ENCODE measurements around the gene WDR18. TPM values are rescaled to one million over a fixed set of nuclear protein-coding genes. Genes with fewer than 3 reads are reported as not detected.

The WDR18 gene
- polyA plus RNA-seq, 1 of the 3 experiments (the other 2 are of a cell fraction) = 47.9 TPM

DNA sequence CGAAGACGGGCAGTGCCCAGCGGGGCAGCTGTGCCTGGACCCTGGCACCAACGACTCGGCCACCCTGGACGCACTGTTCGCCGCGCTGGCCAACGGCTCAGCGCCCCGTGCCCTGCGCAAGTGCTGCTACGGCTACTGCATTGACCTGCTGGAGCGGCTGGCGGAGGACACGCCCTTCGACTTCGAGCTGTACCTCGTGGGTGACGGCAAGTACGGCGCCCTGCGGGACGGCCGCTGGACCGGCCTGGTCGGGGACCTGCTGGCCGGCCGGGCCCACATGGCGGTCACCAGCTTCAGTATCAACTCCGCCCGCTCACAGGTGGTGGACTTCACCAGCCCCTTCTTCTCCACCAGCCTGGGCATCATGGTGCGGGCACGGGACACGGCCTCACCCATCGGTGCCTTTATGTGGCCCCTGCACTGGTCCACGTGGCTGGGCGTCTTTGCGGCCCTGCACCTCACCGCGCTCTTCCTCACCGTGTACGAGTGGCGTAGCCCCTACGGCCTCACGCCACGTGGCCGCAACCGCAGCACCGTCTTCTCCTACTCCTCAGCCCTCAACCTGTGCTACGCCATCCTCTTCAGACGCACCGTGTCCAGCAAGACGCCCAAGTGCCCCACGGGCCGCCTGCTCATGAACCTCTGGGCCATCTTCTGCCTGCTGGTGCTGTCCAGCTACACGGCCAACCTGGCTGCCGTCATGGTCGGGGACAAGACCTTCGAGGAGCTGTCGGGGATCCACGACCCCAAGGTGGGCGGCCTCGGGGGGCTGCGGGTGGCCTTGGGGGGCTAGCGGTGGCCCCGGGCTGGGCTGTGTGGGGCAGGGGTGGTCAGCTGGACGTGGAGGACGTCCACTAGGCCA, 20.9 kb downstream of the WDR18 start (continued):
- TF ChIP-seq EZH2phosphoT487 (IDR thresholded peaks at IDR 0.05; ENCODE audit: borderline replicate concordance, low read depth) = no peak
- no peak for TF ChIP-seq JUND (IDR thresholded peaks at IDR 0.05)

DNA sequence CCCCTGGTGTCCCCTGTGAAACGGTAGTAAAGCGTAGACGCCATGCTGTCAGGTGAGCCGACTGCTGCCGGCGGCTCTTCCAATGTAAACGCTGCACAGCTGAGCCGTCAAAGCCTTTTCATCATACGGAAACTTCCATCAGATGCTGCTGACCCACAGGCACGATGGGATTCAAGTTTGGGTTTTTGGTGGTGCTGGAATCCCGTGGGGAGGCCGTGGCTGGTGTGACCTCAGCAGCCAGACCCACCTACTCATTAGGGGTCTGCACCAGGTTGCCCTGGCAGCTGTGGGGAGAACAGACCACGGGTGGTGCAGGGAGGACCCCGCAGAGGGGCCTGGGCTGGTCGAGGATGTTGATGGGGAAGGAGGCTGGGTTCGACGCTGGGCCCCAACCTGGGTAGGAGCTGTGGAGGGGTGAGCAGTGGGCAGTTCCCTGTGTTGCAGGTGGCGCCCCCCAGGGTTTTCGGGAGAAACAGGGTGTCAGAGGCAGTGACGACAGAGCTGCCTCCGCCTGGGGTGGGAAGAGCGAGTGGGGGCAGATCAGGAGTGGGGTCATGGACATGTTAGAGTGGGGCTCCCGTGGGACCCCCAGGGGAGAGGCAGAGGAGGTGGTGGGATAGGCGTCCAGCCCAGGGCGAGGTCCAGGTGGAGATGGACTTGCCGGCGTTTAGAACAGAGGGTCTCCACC, 22.7 kb downstream of the WDR18 start:
- H3K4me2 ChIP-seq = no peak overlapping the region
- H3K9me2 ChIP-seq = no peaks in the 10 kb centered on the region
- no peak for TF ChIP-seq SIN3A (IDR thresholded peaks at IDR 0.05; ENCODE audit: borderline replicate concordance, low read depth, low read length)
- TF ChIP-seq, protein P1, sequence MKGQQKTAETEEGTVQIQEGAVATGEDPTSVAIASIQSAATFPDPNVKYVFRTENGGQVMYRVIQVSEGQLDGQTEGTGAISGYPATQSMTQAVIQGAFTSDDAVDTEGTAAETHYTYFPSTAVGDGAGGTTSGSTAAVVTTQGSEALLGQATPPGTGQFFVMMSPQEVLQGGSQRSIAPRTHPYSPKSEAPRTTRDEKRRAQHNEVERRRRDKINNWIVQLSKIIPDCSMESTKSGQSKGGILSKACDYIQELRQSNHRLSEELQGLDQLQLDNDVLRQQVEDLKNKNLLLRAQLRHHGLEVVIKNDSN (IDR thresholded peaks at IDR 0.05; ENCODE audit: borderline replicate concordance, low read depth) = no peak
- TF ChIP-seq, protein P2, sequence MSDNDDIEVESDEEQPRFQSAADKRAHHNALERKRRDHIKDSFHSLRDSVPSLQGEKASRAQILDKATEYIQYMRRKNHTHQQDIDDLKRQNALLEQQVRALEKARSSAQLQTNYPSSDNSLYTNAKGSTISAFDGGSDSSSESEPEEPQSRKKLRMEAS (IDR thresholded peaks at IDR 0.05; ENCODE audit: low read depth) = no peak
- no peak for TF ChIP-seq FOXJ3 (CRISPR knock-in tag; IDR thresholded peaks at IDR 0.05)
- TF ChIP-seq, protein P3, sequence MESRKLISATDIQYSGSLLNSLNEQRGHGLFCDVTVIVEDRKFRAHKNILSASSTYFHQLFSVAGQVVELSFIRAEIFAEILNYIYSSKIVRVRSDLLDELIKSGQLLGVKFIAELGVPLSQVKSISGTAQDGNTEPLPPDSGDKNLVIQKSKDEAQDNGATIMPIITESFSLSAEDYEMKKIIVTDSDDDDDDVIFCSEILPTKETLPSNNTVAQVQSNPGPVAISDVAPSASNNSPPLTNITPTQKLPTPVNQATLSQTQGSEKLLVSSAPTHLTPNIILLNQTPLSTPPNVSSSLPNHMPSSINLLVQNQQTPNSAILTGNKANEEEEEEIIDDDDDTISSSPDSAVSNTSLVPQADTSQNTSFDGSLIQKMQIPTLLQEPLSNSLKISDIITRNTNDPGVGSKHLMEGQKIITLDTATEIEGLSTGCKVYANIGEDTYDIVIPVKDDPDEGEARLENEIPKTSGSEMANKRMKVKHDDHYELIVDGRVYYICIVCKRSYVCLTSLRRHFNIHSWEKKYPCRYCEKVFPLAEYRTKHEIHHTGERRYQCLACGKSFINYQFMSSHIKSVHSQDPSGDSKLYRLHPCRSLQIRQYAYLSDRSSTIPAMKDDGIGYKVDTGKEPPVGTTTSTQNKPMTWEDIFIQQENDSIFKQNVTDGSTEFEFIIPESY (IDR thresholded peaks at IDR 0.05; ENCODE audit: borderline replicate concordance, low read depth) = no peak
- no peak for TF ChIP-seq CHD2 (IDR thresholded peaks at IDR 0.05; ENCODE audit: low read length, partially characterized antibody)
- TF ChIP-seq GATA2 (CRISPR knock-in tag; IDR thresholded peaks at IDR 0.05) = no peak
- TF ChIP-seq, protein P4, sequence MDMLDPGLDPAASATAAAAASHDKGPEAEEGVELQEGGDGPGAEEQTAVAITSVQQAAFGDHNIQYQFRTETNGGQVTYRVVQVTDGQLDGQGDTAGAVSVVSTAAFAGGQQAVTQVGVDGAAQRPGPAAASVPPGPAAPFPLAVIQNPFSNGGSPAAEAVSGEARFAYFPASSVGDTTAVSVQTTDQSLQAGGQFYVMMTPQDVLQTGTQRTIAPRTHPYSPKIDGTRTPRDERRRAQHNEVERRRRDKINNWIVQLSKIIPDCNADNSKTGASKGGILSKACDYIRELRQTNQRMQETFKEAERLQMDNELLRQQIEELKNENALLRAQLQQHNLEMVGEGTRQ (IDR thresholded peaks at IDR 0.05; ENCODE audit: borderline replicate concordance, low read depth, low read length) = no peak
- TF ChIP-seq GABPA (IDR thresholded peaks at IDR 0.05; ENCODE audit: low read depth) = no peak
- no peak for TF ChIP-seq NFIC (IDR thresholded peaks at IDR 0.05; ENCODE audit: borderline replicate concordance)
- no peak for TF ChIP-seq FOSL2 (IDR thresholded peaks at IDR 0.05; ENCODE audit: borderline replicate concordance, low read depth)
- no peak for TF ChIP-seq MEF2A (IDR thresholded peaks at IDR 0.05; ENCODE audit: borderline replicate concordance, low read depth)
- TF ChIP-seq YY1 (IDR thresholded peaks at IDR 0.05; ENCODE audit: low read depth) = no peak
- TF ChIP-seq TCF12 (IDR thresholded peaks at IDR 0.05) = no peak
- no peak for TF ChIP-seq ELF1 (IDR thresholded peaks at IDR 0.05)
- no peak for TF ChIP-seq JUND (IDR thresholded peaks at IDR 0.05)
- no peak for TF ChIP-seq RXRA (IDR thresholded peaks at IDR 0.05; ENCODE audit: borderline replicate concordance, low read depth)
- TF ChIP-seq, protein P5, sequence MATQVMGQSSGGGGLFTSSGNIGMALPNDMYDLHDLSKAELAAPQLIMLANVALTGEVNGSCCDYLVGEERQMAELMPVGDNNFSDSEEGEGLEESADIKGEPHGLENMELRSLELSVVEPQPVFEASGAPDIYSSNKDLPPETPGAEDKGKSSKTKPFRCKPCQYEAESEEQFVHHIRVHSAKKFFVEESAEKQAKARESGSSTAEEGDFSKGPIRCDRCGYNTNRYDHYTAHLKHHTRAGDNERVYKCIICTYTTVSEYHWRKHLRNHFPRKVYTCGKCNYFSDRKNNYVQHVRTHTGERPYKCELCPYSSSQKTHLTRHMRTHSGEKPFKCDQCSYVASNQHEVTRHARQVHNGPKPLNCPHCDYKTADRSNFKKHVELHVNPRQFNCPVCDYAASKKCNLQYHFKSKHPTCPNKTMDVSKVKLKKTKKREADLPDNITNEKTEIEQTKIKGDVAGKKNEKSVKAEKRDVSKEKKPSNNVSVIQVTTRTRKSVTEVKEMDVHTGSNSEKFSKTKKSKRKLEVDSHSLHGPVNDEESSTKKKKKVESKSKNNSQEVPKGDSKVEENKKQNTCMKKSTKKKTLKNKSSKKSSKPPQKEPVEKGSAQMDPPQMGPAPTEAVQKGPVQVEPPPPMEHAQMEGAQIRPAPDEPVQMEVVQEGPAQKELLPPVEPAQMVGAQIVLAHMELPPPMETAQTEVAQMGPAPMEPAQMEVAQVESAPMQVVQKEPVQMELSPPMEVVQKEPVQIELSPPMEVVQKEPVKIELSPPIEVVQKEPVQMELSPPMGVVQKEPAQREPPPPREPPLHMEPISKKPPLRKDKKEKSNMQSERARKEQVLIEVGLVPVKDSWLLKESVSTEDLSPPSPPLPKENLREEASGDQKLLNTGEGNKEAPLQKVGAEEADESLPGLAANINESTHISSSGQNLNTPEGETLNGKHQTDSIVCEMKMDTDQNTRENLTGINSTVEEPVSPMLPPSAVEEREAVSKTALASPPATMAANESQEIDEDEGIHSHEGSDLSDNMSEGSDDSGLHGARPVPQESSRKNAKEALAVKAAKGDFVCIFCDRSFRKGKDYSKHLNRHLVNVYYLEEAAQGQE (IDR thresholded peaks at IDR 0.05; ENCODE audit: low read depth, low read length) = no peak
- TF ChIP-seq, protein P6, sequence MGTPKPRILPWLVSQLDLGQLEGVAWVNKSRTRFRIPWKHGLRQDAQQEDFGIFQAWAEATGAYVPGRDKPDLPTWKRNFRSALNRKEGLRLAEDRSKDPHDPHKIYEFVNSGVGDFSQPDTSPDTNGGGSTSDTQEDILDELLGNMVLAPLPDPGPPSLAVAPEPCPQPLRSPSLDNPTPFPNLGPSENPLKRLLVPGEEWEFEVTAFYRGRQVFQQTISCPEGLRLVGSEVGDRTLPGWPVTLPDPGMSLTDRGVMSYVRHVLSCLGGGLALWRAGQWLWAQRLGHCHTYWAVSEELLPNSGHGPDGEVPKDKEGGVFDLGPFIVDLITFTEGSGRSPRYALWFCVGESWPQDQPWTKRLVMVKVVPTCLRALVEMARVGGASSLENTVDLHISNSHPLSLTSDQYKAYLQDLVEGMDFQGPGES (IDR thresholded peaks at IDR 0.05; ENCODE audit: low read depth, low read length) = no peak
- TF ChIP-seq TAF1 (IDR thresholded peaks at IDR 0.05; ENCODE audit: borderline replicate concordance, low read depth, low read length) = no peak
- POLR2A ChIA-PET = no interaction called here
- no peak overlapping the region for H3K4me3 ChIP-seq (ENCODE audit: low read depth in 2 of 2, low read length in 1 of 2)
- H3K27ac ChIP-seq (ENCODE audit: low read depth in 2 of 2, low read length in 1 of 2) = no peak overlapping the region
- H3K9me3 ChIP-seq = no peaks in the 10 kb centered on the region
- no peak overlapping the region for H2AFZ ChIP-seq (ENCODE audit: low read depth)
- H3F3A ChIP-seq (replicated peaks; ENCODE audit: insufficient read depth) = peaks cover 13% of the 10 kb centered on the region
- no peaks in the 10 kb centered on the region for H4K20me1 ChIP-seq (ENCODE audit: insufficient read depth)
- no peak for DNase-seq
- peaks cover 0 to 4% of the 10 kb centered on the region in 2 experiments; a peak in 1 of 4 replicates for H3K4me1 ChIP-seq (ENCODE audit: control insufficient read depth in 1 of 2, insufficient read depth in 2 of 2, low read depth in 1 of 2, low read length in 1 of 2)
- 82% methylated on average over 17 of the region's 27 CpGs for WGBS (ENCODE audit: low lambda C conversion rate)
- CTCF ChIA-PET = interaction anchor here (1.3 to 2.3 kb wide), 2 partner anchors 12 to 26 kb away, joined by 3 to 6 read pairs; no protein-coding TSS in a partner anchor
- H3K36me3 ChIP-seq (replicated peaks in 1 of 2; ENCODE audit: control insufficient read depth in 1 of 2, insufficient read depth in 2 of 2, low read length in 1 of 2) = peaks cover 0 to 26% of the 10 kb centered on the region in 2 experiments
- H3K79me2 ChIP-seq (ENCODE audit: insufficient read depth) = no peaks in the 10 kb centered on the region
- H3K9ac ChIP-seq = no peak overlapping the region
- peaks cover 22% of the 10 kb centered on the region for H3K27me3 ChIP-seq (ENCODE audit: insufficient read depth)

Measured in SK-N-SH (cell line).